K562 (cell line): ENCODE data around the gene HEG1. TPM values are rescaled to one million over a fixed set of nuclear protein-coding genes. Genes with fewer than 3 reads are reported as not detected.

Experiments
- ATAC-seq: fragments of 200-7000 bp; cut with Tn5 transposase; 3 replicates; pipeline ENCODE4 v1.9.1; 2020; ENCODE audit warnings: moderate library complexity
- BruUV-seq: library from RNA; stranded (reverse); fragments of 400-500 nt; replicated peaks from 2 replicates; lab custom pipeline; 2021; lab: Mats Ljungman, UMichigan
- CTCF ChIA-PET: fragments of 300-600 bp; formaldehyde crosslinking; extraction: SDS; loops from one replicate; lab custom pipeline; 2021; ENCODE audit warnings: low intra/inter-chr PET ratio; lab: Yijun Ruan, JAX
- POLR2A ChIA-PET: fragments of 300-600, 350-650 bp; sonication (Branson Sonifier 250); formaldehyde crosslinking; extraction: SDS; loops from one replicate; lab custom pipeline; 2021; ENCODE audit warnings: antibody characterized with exemption, inconsistent platforms; lab: Yijun Ruan, JAX
- DNase-seq, 4 experiments: peaks; one replicate each; pipeline versions ENCODE4 v3.0.0 to v3.0.0-alpha.2; 2011 to 2018; ENCODE audit warnings: low spot score in 3 of 4, mixed read lengths in 3 of 4; ENCODE audit errors: extremely low read depth in 1 of 4
- FAIRE-seq: peaks from 2 replicates; lab custom pipeline; 2011; peaks lifted over from hg19 to GRCh38; lab: Jason Lieb, UNC
- H2AFZ ChIP-seq: 2 replicates; pipeline ENCODE4 v1.6.0; 2011; ENCODE audit warnings: low read depth, low read length, control low read depth, inconsistent platforms
- H3K27ac ChIP-seq: fragments of 200-600 bp; 3 replicates; pipeline ENCODE4 v1.8.0; 2011; ENCODE audit warnings: low read depth, mild to moderate bottlenecking, control low read depth, inconsistent platforms, low read length, moderate library complexity, mixed read lengths; ENCODE audit errors: extremely low read depth
- H3K27me3 ChIP-seq, 2 experiments: fragments of 300-600 bp in 1 of 2; 2 replicates in 1 of 2; 3 replicates in 1 of 2; pipeline versions ENCODE4 v1.6.0 to v1.8.0; 2011; ENCODE audit warnings: inconsistent platforms in 2 of 2, low read length in 2 of 2, mild to moderate bottlenecking in 1 of 2, mixed read lengths in 1 of 2, moderate library complexity in 1 of 2; ENCODE audit not compliant: control insufficient read depth in 2 of 2, insufficient read depth in 2 of 2
- H3K36me3 ChIP-seq: fragments of 300-600 bp; 3 replicates; pipeline ENCODE4 v1.8.0; 2011; ENCODE audit warnings: mild to moderate bottlenecking, low read length, inconsistent platforms; ENCODE audit not compliant: control insufficient read depth, insufficient read depth
- H3K4me1 ChIP-seq, 2 experiments: fragments of 200-600 bp in 1 of 2; replicated peaks in 1 of 2; 2 replicates in 1 of 2; 3 replicates in 1 of 2; pipeline versions ENCODE4 v1.5.1 to v1.8.0; 2011; ENCODE audit warnings: inconsistent platforms in 2 of 2, low read length in 2 of 2, mild to moderate bottlenecking in 1 of 2, mixed read lengths in 1 of 2, moderate library complexity in 1 of 2; ENCODE audit not compliant: control insufficient read depth in 2 of 2, insufficient read depth in 2 of 2
- H3K4me2 ChIP-seq: 2 replicates; pipeline ENCODE4 v1.6.1; 2011; ENCODE audit warnings: low read length, control low read depth, inconsistent platforms, mixed read lengths; ENCODE audit not compliant: insufficient read depth
- H3K4me3 ChIP-seq: fragments of 200-600 bp; sonication (generic), shearing (Covaris generic); 2 replicates; pipeline ENCODE4 v1.5.1; 2016; ENCODE audit warnings: control low read depth, inconsistent platforms
- H3K79me2 ChIP-seq: fragments of 200-600 bp; 3 replicates; pipeline ENCODE4 v1.8.0; 2011; ENCODE audit warnings: low read length, inconsistent platforms; ENCODE audit not compliant: control insufficient read depth, insufficient read depth
- H3K9ac ChIP-seq, 2 experiments: 2 replicates each; pipeline versions ENCODE4 v1.6.0 to v1.6.1; 2011; ENCODE audit warnings: low read depth in 2 of 2, low read length in 2 of 2, control low read depth in 1 of 2, inconsistent platforms in 1 of 2, mild to moderate bottlenecking in 1 of 2, mixed read lengths in 1 of 2; ENCODE audit not compliant: insufficient read depth in 1 of 2
- H3K9me1 ChIP-seq: one replicate; pipeline ENCODE4 v1.6.0; 2011; ENCODE audit warnings: inconsistent platforms, mild to moderate bottlenecking, low read length, moderate library complexity; ENCODE audit not compliant: control insufficient read depth, insufficient read depth
- H3K9me3 ChIP-seq: replicated peaks from 2 replicates; pipeline ENCODE4 v1.5.1; 2011; ENCODE audit warnings: low read depth, low read length, inconsistent platforms; ENCODE audit not compliant: control insufficient read depth, insufficient read depth
- H4K20me1 ChIP-seq: replicated peaks from 2 replicates; pipeline ENCODE4 v1.6.1; 2011; ENCODE audit warnings: low read length, inconsistent platforms, mixed read lengths; ENCODE audit not compliant: control insufficient read depth, insufficient read depth
- CHD4 ChIP-seq: fragments of 200-600 bp; sonication (generic); IDR thresholded peaks from 3 replicates; pipeline ENCODE4 v1.6.1; 2012; ENCODE audit warnings: low read depth, mild to moderate bottlenecking, mixed read lengths, low read length, inconsistent platforms; ENCODE audit not compliant: insufficient read depth, insufficient replicate concordance, poor library complexity, severe bottlenecking
- DDX20 ChIP-seq: fragments of 450-650 bp; IDR thresholded peaks from 2 replicates; pipeline ENCODE4 v1.6.1; 2016; ENCODE audit warnings: missing genetic modification characterization, low read depth, mild to moderate bottlenecking, missing compliant biosample characterization, moderate library complexity
- EGR1 ChIP-seq: fragments of 450-650 bp; conservative IDR thresholded peaks from 2 replicates; pipeline ENCODE4 v1.6.1; 2017; ENCODE audit warnings: mild to moderate bottlenecking
- LEF1 ChIP-seq: fragments of 450-650 bp; IDR thresholded peaks from 2 replicates; pipeline ENCODE4 v1.6.1; 2016; ENCODE audit warnings: mild to moderate bottlenecking
- NEUROD1 ChIP-seq: fragments of 150-350 bp; IDR thresholded peaks from 2 replicates; pipeline ENCODE4 v1.6.1; 2014; ENCODE audit warnings: borderline replicate concordance, low read length, low read depth; ENCODE audit not compliant: partially characterized antibody
- PHTF2 ChIP-seq: fragments of 250-450 bp; sonication (Bioruptor Pico); IDR thresholded peaks from 2 replicates; pipeline ENCODE4 v1.5.0; 2021; ENCODE audit warnings: mild to moderate bottlenecking
- POU5F1 ChIP-seq: fragments of 150-350 bp; IDR thresholded peaks from 2 replicates; pipeline ENCODE4 v1.6.1; 2014; ENCODE audit warnings: borderline replicate concordance, low read length, low read depth, mild to moderate bottlenecking; ENCODE audit not compliant: partially characterized antibody
- SAFB2 ChIP-seq: fragments of 200-400 bp; formaldehyde crosslinking; IDR thresholded peaks from 2 replicates; pipeline ENCODE4 v1.6.1; 2018; ENCODE audit warnings: borderline replicate concordance, low read length, low read depth, moderate library complexity; ENCODE audit not compliant: severe bottlenecking
- SAP30 ChIP-seq: fragments of 200-600 bp; sonication (generic); IDR thresholded peaks from 2 replicates; pipeline ENCODE4 v1.6.1; 2012; ENCODE audit warnings: borderline replicate concordance, low read depth, mild to moderate bottlenecking, moderate library complexity, low read length, control low read depth, inconsistent platforms; ENCODE audit not compliant: insufficient read depth, poor library complexity, severe bottlenecking
- SIX5 ChIP-seq, 2 experiments: IDR thresholded peaks; 2 replicates each; pipeline ENCODE4 v1.6.1; 2011; ENCODE audit warnings: low read length in 2 of 2, borderline replicate concordance in 1 of 2, low read depth in 1 of 2, mild to moderate bottlenecking in 1 of 2, moderate library complexity in 1 of 2; ENCODE audit not compliant: insufficient read depth in 1 of 2
- SRSF9 ChIP-seq: fragments of 200-400 bp; formaldehyde crosslinking; IDR thresholded peaks from 2 replicates; pipeline ENCODE4 v1.6.1; 2017; ENCODE audit warnings: low read depth, low read length, borderline replicate concordance
- U2AF2 ChIP-seq: fragments of 200-400 bp; formaldehyde crosslinking; optimal IDR thresholded peaks from 2 replicates; pipeline ENCODE3; 2017; ENCODE audit warnings: low read depth, mild to moderate bottlenecking, low read length
- USF1 ChIP-seq: sonication (generic); formaldehyde crosslinking; IDR thresholded peaks from 2 replicates; pipeline ENCODE4 v1.9.0; 2022; ENCODE audit warnings: mild to moderate bottlenecking, missing genetic modification reagents
- ZFX ChIP-seq: sonication (generic); formaldehyde crosslinking; IDR thresholded peaks from 2 replicates; pipeline ENCODE4 v1.8.0; 2022; ENCODE audit warnings: mild to moderate bottlenecking, missing genetic modification reagents, moderate library complexity
- ZNF445 ChIP-seq: fragments of 250-450 bp; sonication (Bioruptor Pico); IDR thresholded peaks from 2 replicates; pipeline ENCODE4 v1.4.0; 2020; ENCODE audit warnings: low read depth, mild to moderate bottlenecking, moderate library complexity
- ZNF518B ChIP-seq: fragments of 250-450 bp; sonication (Bioruptor Pico); IDR thresholded peaks from 2 replicates; pipeline ENCODE4 v1.5.0; 2021; ENCODE audit warnings: mild to moderate bottlenecking, moderate library complexity
- ZNF655 ChIP-seq: fragments of 250-450 bp; sonication (Bioruptor Pico); IDR thresholded peaks from 2 replicates; pipeline ENCODE4 v1.5.0; 2021
- WGBS: fragments of 100-300 bp; shearing (Covaris generic); methylation state at CpG from one replicate; pipeline ENCODE4 v1.1.6; 2016; ENCODE audit warnings: low coverage, mixed read lengths; ENCODE audit not compliant: insufficient coverage; ENCODE audit errors: missing lambda C conversion rate; 5-methylcytosine and 5-hydroxymethylcytosine counted together
- in situ Hi-C: fragments of 300-500 bp; cut with MboI; formaldehyde crosslinking; loops from 4 replicates; pipeline ENCODE4 v1.15.0; 2018; ENCODE audit warnings: inconsistent platforms, mixed read lengths
- intact Hi-C: fragments of 100-400 bp; cut with micrococcal nuclease; formaldehyde crosslinking; loops from 2 replicates; pipeline ENCODE4 v1.14.2; 2022
- polyA plus RNA-seq, 8 experiments: library from polyadenylated mRNA; depleted of rRNA in 4 of 8; stranded (reverse) in 5 of 8; unstranded in 3 of 8; fragments of >200 nt; fragmentation: Nextera tagmentation in 2 of 8; fragmentation: Illumina TruSeq in 1 of 8; extraction: Ambion mirVana in 2 of 8; extraction: Trizol in 1 of 8; gene quantifications; 2 replicates each; pipeline versions ENCODE4 v1.2.1 to v1.2.3, GENCODE V29; 2011 to 2014; ENCODE audit warnings: inconsistent platforms in 1 of 8, missing spikeins in 1 of 8
- total RNA-seq, 7 experiments: library from RNA; depleted of rRNA in 6 of 7; stranded (reverse); fragments of >200 nt in 6 of 7; fragmentation: Illumina TruSeq in 2 of 7; extraction: Trizol in 2 of 7; gene quantifications; 2 replicates each; pipeline versions ENCODE4 v1.2.1 to v1.2.3, GENCODE V29; 2011 to 2021; ENCODE audit warnings: low replicate concordance in 1 of 7

HEG1 gene
- total and polyA plus RNA-seq, 9 of the 15 experiments (the other 6 are each of a cell fraction or from before 2014, with no cell fraction given) = 0.24 TPM; not detected in 8

GRCh38 chr3:124934577-124934976, 121.2 kb downstream of the HEG1 start, which contains the start of gene MUC13:
Gene MUC13 (minus strand): TSS chr3:124934751. CDS start chr3:124934712, 39 bp downstream.
- Histone ChIP-seq H3K4me2 (no peak within 1 kb of the TSS), H2AFZ (no peak within 1 kb of the TSS), H3K4me3 (no peak within 1 kb of the TSS), H3K79me2 (no peaks in the 10 kb centered on the region), H3K36me3 (no peaks in the 10 kb centered on the region), H3K4me1 (no peaks in the 10 kb centered on the region), H3K27me3 (peaks cover 0 to under 1% of the 10 kb centered on the region in 2 experiments; a peak in 1 of 5 replicates), H3K27ac (no peak within 1 kb of the TSS), H3K9me3 (no peaks in the 10 kb centered on the region), H3K9ac (no peak within 1 kb of the TSS), H3K9me1 (no peaks in the 10 kb centered on the region), H4K20me1 (no peaks in the 10 kb centered on the region)
- ChIA-PET CTCF (interaction anchor here (0.6 kb wide), 1 partner anchor 648 kb away, joined by 3 read pairs; no protein-coding TSS in a partner anchor), POLR2A (no interaction called here)
- FAIRE-seq (no peak), ATAC-seq (no peak), DNase-seq (no peak)
- intact Hi-C loops (no loop called here), in situ Hi-C loops (no loop called here)
- WGBS = 0% methylated on average over 5 of the region's 5 CpGs
- no TSS peak for BruUV-seq
- TF ChIP-seq ZNF655 (no peak), EGR1 (no peak), NEUROD1 (no peak), SAFB2 (no peak), CHD4 (no peak), U2AF2 (no peak), LEF1 (no peak), SRSF9 (no peak), ZNF445 (CRISPR knock-in tag) (no peak), ZFX (no peak), USF1 (CRISPR knock-in tag) (no peak), SAP30 (no peak), DDX20 (tag) (no peak), SIX5 (IDR thresholded peaks at IDR 0.05; ENCODE audit: borderline replicate concordance in 1 of 2, insufficient read depth in 1 of 2, low read depth in 1 of 2, low read length in 2 of 2) (no peak), ZNF518B (CRISPR knock-in tag) (no peak), POU5F1 (no peak), PHTF2 (CRISPR knock-in tag) (no peak)
